HG03457 (cell line): ENCODE results near the gene CEACAM16.
"Not testable (repeated sequence)": the region's sequence is repeated elsewhere in the genome, so short reads cannot be mapped to it uniquely, and the experiment has no call there.

ENCODE experiments used
- ATAC-seq: cut with Tn5 transposase; IDR thresholded peaks from one replicate; pipeline ENCODE4 v1.9.1; 2021; ENCODE audit warnings: moderate number of reproducible peaks; ENCODE audit not compliant: unreplicated experiment

The CEACAM16 gene

DNA sequence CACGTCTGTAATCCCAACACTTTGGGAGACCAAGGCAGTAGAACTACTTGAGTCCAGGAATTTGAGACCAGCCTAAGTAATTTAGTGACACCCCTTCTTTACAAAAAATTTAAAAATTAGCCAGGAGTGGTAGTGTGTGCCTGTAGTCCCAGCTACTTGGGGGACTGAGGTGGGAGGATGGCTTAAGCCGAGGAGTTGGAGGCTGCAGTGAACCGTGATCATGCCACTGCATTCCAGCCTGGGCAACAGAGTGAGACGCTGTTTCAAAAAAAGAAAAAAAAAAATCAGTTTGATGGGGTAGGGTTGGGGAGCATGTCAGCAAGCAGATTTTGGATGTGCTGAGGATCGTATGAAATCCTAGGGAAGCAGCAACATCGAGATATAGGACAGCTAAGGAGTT is 23.4 kb upstream of the CEACAM16 start:
- no peak for ATAC-seq

DNA sequence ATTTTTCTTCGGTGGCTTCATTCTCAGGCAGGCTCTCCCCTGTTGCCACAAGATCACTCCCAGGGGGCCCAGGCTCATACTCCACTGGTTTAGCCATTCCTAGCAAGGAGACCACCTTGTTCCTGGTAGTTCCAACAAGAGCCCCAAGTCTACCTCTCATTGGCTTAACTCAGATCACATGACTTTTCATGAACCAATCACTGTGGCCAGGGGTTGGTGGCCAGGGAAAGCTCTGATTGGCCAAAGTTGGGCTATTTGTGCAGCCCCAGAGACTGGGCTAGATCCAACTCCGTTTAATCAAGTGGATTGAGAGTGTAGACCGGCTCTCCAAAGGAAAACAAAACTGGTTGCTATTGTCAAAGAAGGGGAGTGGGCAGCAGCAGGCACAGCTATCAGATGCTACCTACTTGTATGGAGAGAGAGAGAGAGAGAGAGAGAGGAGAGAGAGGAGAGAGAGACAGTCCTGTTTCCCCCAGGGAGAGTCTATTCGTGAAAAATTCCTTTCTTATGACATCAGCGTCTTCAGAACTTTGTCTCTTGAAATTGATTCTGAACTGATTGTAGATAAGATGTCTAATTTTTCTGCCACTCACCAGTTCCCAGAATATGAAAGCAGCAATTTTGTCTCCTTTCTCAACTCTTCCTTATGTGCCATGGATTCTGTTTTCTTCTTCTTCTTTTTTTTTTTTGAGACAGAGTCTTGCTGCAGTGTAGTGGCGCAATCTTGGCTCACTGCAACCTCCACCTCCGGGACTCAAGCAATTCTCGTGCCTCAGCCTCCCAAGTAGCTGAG is 21.7 kb upstream of the CEACAM16 start:
- no peak for ATAC-seq

DNA sequence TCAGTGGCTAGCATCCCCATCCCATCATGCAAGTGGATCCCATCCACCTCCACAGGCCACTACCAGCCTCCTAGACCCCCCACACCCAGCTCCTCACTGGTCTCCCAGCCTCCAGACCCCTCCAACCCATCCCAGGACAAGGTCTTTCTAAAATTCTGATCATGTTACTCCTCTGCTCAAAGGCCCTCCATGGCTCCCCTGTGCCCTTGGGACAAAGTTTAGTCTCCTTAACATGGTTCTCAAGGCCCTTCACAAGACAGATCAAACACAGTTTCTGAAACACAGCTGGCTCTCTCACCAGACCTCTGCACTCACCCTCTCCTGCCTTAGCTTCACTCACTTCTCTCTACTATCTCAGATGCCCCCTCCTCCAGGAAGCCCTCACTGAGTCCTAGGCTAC is 18.4 kb upstream of the CEACAM16 start:
- no peak for ATAC-seq

DNA sequence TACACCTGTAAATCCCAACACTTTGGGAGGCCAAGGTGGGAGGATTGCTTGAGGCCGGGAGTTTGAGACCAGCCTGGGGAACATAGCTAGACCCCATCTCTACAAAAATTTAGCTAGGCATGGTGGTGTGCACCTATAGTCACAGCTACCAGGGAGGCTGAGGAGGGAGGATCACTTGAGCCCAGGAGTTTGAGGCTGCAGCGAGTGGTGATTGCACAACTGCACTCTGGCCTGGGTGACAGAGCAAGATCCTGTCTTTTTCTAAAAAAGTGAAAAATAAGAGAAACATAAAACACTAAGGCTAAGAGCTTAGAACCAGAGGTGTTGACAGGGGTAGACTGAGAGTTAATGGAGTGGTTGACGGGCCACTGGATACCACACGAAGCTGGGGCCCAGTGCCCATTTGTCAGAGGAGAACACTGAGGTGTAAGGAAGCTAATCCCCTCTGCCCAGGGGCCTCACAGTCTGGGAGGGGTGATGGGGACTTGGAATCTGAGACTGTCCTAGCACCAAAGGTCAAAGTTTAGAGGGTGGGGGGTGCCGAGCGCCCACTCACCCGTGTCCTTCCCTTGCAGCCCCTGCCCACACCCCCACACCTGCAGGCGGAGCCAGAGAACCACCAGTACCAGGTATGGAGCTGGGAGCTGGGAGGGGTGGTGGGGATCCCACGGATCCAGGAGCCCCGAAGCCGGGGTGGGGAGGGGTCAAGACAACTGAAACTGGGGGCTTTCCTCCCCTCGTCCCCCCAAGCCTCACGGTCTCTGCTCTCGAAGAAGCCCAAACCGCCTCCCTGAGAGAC is 16.8 kb upstream of the CEACAM16 start:
- ATAC-seq, result no peak

DNA sequence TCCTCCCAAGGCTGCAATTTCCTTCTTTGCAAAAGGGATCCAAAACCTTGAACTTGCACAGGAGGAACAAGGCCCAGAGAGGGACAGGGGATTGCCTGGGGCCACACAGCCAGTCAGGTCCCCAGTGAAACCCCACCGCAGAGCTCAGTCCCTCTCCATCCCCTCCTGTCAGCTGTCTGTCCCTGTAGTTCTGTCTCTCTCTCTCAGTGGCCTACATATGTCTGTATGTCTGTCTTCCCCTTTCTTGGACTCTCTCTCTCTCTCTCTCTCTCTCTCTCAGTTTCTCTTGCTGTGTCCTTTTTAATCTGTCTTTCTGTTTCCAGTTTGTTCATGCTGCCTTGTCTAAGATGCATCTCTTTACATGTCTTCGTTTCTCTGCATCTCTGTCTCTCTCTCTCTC is 16.1 kb upstream of the CEACAM16 start:
- no peak for ATAC-seq

GRCh38 chr19:44683434-44684210 is 15.3 kb upstream of the CEACAM16 start:
- ATAC-seq, result no peak

GRCh38 chr19:44684396-44684795 is 14.6 kb upstream of the CEACAM16 start:
- not testable (repeated sequence) for ATAC-seq

GRCh38 chr19:44684892-44685863 is 13.8 kb upstream of the CEACAM16 start:
- ATAC-seq, result no peak

- no peak for ATAC-seq
These were observed 13.1 kb upstream of the CEACAM16 start for GRCh38 chr19:44685877-44686276.

- ATAC-seq, result no peak
These were observed 12.1 kb upstream of the CEACAM16 start for GRCh38 chr19:44686896-44687295.

DNA sequence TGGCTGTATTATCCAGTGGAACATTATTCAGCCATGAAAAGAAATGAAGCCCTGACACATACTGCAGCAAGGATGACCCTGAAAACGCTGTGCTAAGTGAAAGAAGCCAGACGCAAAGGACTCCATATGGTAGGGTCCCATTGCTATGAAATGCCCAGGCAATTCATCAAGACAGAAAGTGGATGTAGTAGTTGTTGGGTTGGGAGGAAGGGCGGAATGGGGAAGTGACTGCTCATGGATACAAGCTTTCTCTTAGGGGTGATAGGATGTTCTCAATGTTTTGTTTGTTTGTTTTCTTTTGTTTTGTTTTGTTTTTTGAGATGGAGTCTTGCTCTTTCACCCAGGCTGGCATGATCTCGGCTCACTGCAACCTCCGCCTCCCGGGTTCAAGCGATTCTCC is 11.1 kb upstream of the CEACAM16 start:
- ATAC-seq, result no peak

- no peak for ATAC-seq
These were observed 9.4 kb upstream of the CEACAM16 start for GRCh38 chr19:44689290-44690130.

DNA sequence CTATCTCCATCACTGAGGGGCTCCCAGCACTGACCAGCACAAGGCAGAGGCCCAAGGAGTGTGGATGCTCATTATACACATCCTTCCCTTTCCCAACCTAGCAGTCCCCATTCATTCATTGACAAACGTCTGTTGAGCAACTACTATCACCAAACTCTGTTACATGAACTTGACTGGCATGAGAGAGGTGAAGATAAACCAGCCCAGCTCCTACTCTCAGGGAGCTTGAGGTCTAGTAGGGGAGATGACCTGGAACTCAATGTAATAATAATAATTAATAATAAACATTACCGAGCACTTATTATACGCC is 8.9 kb upstream of the CEACAM16 start:
- no peak for ATAC-seq

- ATAC-seq, result no peak
These were observed 6.6 kb upstream of the CEACAM16 start for GRCh38 chr19:44692379-44692721.

DNA sequence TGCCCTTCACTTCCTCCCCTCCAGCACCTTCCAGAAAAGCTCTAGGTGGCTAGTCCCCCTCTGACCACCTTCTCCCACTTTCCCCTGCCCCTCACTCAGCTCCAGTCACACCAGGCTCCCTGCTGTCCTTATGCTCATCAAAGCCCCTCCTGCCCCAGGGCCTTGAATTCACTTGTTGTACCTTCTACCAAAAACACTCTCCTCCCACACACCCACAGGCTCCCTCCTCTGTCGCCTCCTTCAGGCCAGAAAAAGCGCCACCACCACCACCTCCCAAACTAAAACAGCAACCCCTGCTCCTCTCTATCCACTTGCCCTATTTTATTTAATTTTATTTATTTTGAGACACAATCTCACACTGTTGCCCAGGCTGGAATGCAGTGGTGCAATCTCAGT is 4.8 kb upstream of the CEACAM16 start:
- ATAC-seq, result no peak

- no peak for ATAC-seq
These were observed 1.8 kb upstream of the CEACAM16 start for GRCh38 chr19:44696939-44697669.

GRCh38 chr19:44697670-44698034 is 1.3 kb upstream of the CEACAM16 start:
- ATAC-seq, result no peak

DNA sequence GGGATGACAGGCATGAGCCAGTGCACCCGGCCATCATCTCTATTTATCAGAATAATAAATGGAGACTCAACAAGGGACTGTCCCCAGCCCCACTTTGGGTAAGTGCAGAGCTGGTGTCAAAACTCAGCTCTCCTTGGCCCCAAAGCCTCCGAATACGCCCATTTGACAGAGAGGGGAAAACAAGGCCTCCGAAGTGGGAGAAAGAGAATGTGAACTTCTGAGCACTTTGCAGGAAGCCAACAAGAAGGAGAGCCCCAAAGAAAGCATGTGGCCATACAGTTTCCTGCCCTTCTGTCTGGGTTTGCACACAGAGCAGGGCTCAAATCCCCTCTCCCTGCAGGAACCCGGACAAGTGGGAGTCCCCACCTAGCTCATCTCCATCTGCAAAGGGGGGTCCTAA is 1.6 kb downstream of the CEACAM16 start:
- no peak for ATAC-seq

DNA sequence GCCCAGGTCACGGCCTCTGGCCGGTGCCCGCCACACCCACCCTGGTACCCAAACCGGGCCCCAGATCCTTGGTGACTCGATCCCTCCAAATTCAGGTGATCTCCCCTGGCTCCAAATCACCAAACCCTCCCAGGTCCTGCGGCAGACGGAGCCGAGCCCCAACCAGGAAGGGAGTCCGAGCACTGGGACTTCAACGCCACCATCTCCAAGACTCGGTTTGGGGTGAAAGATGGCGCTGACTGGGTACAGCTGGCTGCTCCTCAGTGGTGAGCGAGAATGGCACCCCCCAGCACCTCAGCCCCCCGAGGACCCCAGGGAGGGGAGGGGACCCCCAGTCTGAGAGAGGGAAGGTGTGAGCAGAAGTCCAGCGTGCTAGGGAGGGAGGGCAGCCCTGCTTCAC is 2.3 kb downstream of the CEACAM16 start:
- no peak for ATAC-seq
